HepG2 (cell line): ENCODE measurements around the gene DOCK1. TPM values are rescaled to one million over a fixed set of nuclear protein-coding genes. Genes with fewer than 3 reads are reported as not detected.

Source experiments
- ATAC-seq: fragments of 200-7000 bp; cut with Tn5 transposase; 3 replicates; pipeline ENCODE4 v1.9.1; 2020; ENCODE audit warnings: mild to moderate bottlenecking, moderate library complexity
- BruUV-seq: library from RNA; stranded (reverse); fragments of 400-500 nt; replicated peaks from 2 replicates; lab custom pipeline; 2021; lab: Mats Ljungman, UMichigan
- CTCF ChIA-PET: fragments of 300-600 bp; formaldehyde crosslinking; extraction: SDS; loops from one replicate; lab custom pipeline; 2021; ENCODE audit warnings: low total read pairs, inconsistent platforms, low intra/inter-chr PET ratio; lab: Yijun Ruan, JAX
- POLR2A ChIA-PET: fragments of 350-600 bp; sonication (Branson Sonifier 250); formaldehyde crosslinking; loops from one replicate; lab custom pipeline; 2020; ENCODE audit warnings: antibody characterized with exemption, inconsistent platforms; lab: Yijun Ruan, JAX
- DNase-seq: peaks from one replicate; pipeline ENCODE4 v3.0.0-alpha.2; 2015; ENCODE audit warnings: low spot score
- FAIRE-seq: peaks from 3 replicates; lab custom pipeline; 2011; peaks lifted over from hg19 to GRCh38; lab: Jason Lieb, UNC
- H2AFZ ChIP-seq: one replicate; pipeline ENCODE4 v1.6.1; 2011; ENCODE audit warnings: low read length, inconsistent platforms
- H3K27ac ChIP-seq: fragments of 300-600 bp; 3 replicates; pipeline ENCODE4 v1.8.0; 2011; ENCODE audit warnings: mixed run types, mild to moderate bottlenecking, mixed read lengths, low read length, inconsistent platforms; ENCODE audit not compliant: insufficient read depth; ENCODE audit errors: extremely low read length
- H3K27me3 ChIP-seq, 2 experiments: fragments of 200-600 bp in 1 of 2; 2 replicates in 1 of 2; 3 replicates in 1 of 2; pipeline versions ENCODE4 v1.6.0 to v1.8.0; 2011; ENCODE audit warnings: low read length in 2 of 2, mild to moderate bottlenecking in 2 of 2, moderate library complexity in 2 of 2, inconsistent platforms in 1 of 2; ENCODE audit not compliant: insufficient read depth in 2 of 2, control insufficient read depth in 1 of 2
- H3K36me3 ChIP-seq, 2 experiments: fragments of 200-600 bp in 1 of 2; replicated peaks in 1 of 2; 2 replicates in 1 of 2; 3 replicates in 1 of 2; pipeline versions ENCODE4 v1.5.1 to v1.8.0; 2011; ENCODE audit warnings: low read length in 2 of 2, inconsistent platforms in 1 of 2; ENCODE audit not compliant: insufficient read depth in 2 of 2, control insufficient read depth in 1 of 2
- H3K4me1 ChIP-seq: 2 replicates; pipeline ENCODE4 v1.5.1; 2012; ENCODE audit warnings: low read length, inconsistent platforms; ENCODE audit not compliant: insufficient read depth
- H3K4me2 ChIP-seq: 2 replicates; pipeline ENCODE4 v1.6.0; 2011; ENCODE audit warnings: low read depth, low read length, inconsistent platforms
- H3K4me3 ChIP-seq, 3 experiments: fragments of 200-600 bp in 1 of 3; sonication (generic), shearing (Covaris generic) in 1 of 3; replicated peaks in 1 of 3; 2 replicates each; pipeline ENCODE4 v1.5.1; 2011 to 2016; ENCODE audit warnings: low read length in 3 of 3, inconsistent platforms in 2 of 3, low read depth in 2 of 3, mild to moderate bottlenecking in 2 of 3, control low read depth in 1 of 3, mixed read lengths in 1 of 3; ENCODE audit not compliant: insufficient read depth in 1 of 3
- H3K79me2 ChIP-seq: one replicate; pipeline ENCODE4 v1.6.1; 2011; ENCODE audit warnings: low read length, inconsistent platforms; ENCODE audit not compliant: insufficient read depth
- H3K9ac ChIP-seq: 2 replicates; pipeline ENCODE4 v1.6.0; 2011; ENCODE audit warnings: mild to moderate bottlenecking, low read depth, low read length, inconsistent platforms; ENCODE audit not compliant: insufficient read depth
- H3K9me3 ChIP-seq: 2 replicates; pipeline ENCODE4 v1.5.1; 2012; ENCODE audit warnings: mild to moderate bottlenecking, low read length
- H4K20me1 ChIP-seq: 2 replicates; pipeline ENCODE4 v1.6.0; 2011; ENCODE audit warnings: inconsistent platforms, mild to moderate bottlenecking, low read length, moderate library complexity; ENCODE audit not compliant: insufficient read depth
- ATF3 ChIP-seq: sonication (generic); formaldehyde crosslinking; IDR thresholded peaks from 2 replicates; pipeline ENCODE4 v1.4.0; 2020; ENCODE audit warnings: missing genetic modification reagents
- NFYB ChIP-seq: sonication (generic); formaldehyde crosslinking; IDR thresholded peaks from 2 replicates; pipeline ENCODE4 v1.4.0; 2020; ENCODE audit warnings: missing genetic modification reagents
- SRSF1 ChIP-seq: fragments of 200-400 bp; formaldehyde crosslinking; optimal IDR thresholded peaks from 2 replicates; pipeline ENCODE3; 2017; ENCODE audit warnings: mild to moderate bottlenecking, low read depth, low read length, moderate library complexity
- ZBTB8A ChIP-seq: sonication (generic); formaldehyde crosslinking; IDR thresholded peaks from 2 replicates; pipeline ENCODE4 v1.4.0; 2020; ENCODE audit warnings: mild to moderate bottlenecking, low read depth, missing genetic modification reagents, borderline replicate concordance
- ZNF10 ChIP-seq: sonication (generic); formaldehyde crosslinking; IDR thresholded peaks from 2 replicates; pipeline ENCODE4 v1.4.0; 2020; ENCODE audit warnings: mild to moderate bottlenecking, low read depth, missing genetic modification reagents, borderline replicate concordance
- ZNF513 ChIP-seq: sonication (generic); formaldehyde crosslinking; conservative IDR thresholded peaks from 2 replicates; pipeline ENCODE4 v1.5.0; 2020; ENCODE audit warnings: missing genetic modification reagents
- ZNF839 ChIP-seq: sonication (generic); formaldehyde crosslinking; IDR thresholded peaks from 2 replicates; pipeline ENCODE4 v1.4.0; 2020; ENCODE audit warnings: missing genetic modification reagents, mild to moderate bottlenecking, borderline replicate concordance
- WGBS: methylation state at CpG from one replicate; pipeline ENCODE4 v1.1.6; 2017; ENCODE audit warnings: low lambda C conversion rate; 5-methylcytosine and 5-hydroxymethylcytosine counted together
- in situ Hi-C: cut with HindIII; loops from 2 replicates; pipeline ENCODE4 v1.10.0; 2017; ENCODE audit warnings: low pct_unique_long_range_greater_than_20kb; ENCODE audit not compliant: extremely low pct_ligation_motif_present
- intact Hi-C: fragments of 100-400 bp; cut with micrococcal nuclease; formaldehyde crosslinking; loops from one replicate; pipeline ENCODE4 v1.10.0; 2022; ENCODE audit not compliant: unreplicated experiment
- polyA plus RNA-seq, 8 experiments: library from polyadenylated mRNA; depleted of rRNA in 3 of 8; stranded (reverse) in 7 of 8; unstranded in 1 of 8; fragments of >200 nt; fragmentation: Illumina TruSeq in 4 of 8; extraction: Trizol in 4 of 8; gene quantifications; 2 replicates each; pipeline versions ENCODE4 v1.2.1 to v1.2.3, GENCODE V29; 2011 to 2016; ENCODE audit warnings: low read depth in 4 of 8, missing spikeins in 1 of 8, mixed read lengths in 1 of 8; ENCODE audit not compliant: insufficient read depth in 1 of 8
- total RNA-seq, 5 experiments: library from RNA; depleted of rRNA; stranded (reverse); fragments of >200 nt; fragmentation: Illumina TruSeq; extraction: Trizol; gene quantifications; 2 replicates each; pipeline ENCODE4 v1.2.3, GENCODE V29; 2016; ENCODE audit warnings: low read depth in 1 of 5

The DOCK1 gene
- total and polyA plus RNA-seq, 2 of the 13 experiments (the other 11 are each of a cell fraction or from before 2014, with no cell fraction given), result 8.3 to 25.5 TPM

GRCh38 chr10:127356360-127356759 lies 451.1 kb downstream of the DOCK1 start (continued):
- TF ChIP-seq ZNF513 (CRISPR knock-in tag), result no peak
- no peak for TF ChIP-seq ZNF10
- TF ChIP-seq ATF3, result no peak
- no peak for TF ChIP-seq ZNF839

- Histone ChIP-seq H3K27me3 (no peaks in the 10 kb centered on the region), H3K4me2 (no peak overlapping the region), H3K4me3 (no peak overlapping the region), H3K9me3 (no peaks in the 10 kb centered on the region), H3K9ac (no peak overlapping the region), H3K36me3 (peaks cover 2 to 13% of the 10 kb centered on the region in 2 experiments; a peak in 2 of 5 replicates), H2AFZ (no peak overlapping the region), H4K20me1 (no peaks in the 10 kb centered on the region), H3K79me2 (no peaks in the 10 kb centered on the region), H3K27ac (no peak overlapping the region), H3K4me1 (no peaks in the 10 kb centered on the region)
- ChIA-PET CTCF (no interaction called here), POLR2A (no interaction called here)
- 98% methylated on average over 6 of the region's 6 CpGs for WGBS
- in situ Hi-C loops (loop anchor here (5.0 kb wide), 1 partner anchor 115 kb away; no protein-coding TSS in a partner anchor), intact Hi-C loops (no loop called here)
- BruUV-seq, result no TSS peak
- FAIRE-seq (no peak), ATAC-seq (no peak), DNase-seq (no peak)
- TF ChIP-seq ZBTB8A (CRISPR knock-in tag) (no peak), SRSF1 (no peak), NFYB (no peak)
Observed at GRCh38 chr10:127357265-127357664, 452.0 kb downstream of the DOCK1 start.
